Activated CD8-positive, alpha-beta memory T cell treated with anti-CD3 and anti-CD28 coated beads, Interleukin-2, amount 50 U/mL, for 24 hours (primary cell): Measurements from ENCODE around the gene ARIH1.

Experiments used
- DNase-seq: peaks from one replicate; pipeline ENCODE4 v3.0.0-alpha.2; 2020; ENCODE audit errors: extremely low read depth

Gene ARIH1

DNA sequence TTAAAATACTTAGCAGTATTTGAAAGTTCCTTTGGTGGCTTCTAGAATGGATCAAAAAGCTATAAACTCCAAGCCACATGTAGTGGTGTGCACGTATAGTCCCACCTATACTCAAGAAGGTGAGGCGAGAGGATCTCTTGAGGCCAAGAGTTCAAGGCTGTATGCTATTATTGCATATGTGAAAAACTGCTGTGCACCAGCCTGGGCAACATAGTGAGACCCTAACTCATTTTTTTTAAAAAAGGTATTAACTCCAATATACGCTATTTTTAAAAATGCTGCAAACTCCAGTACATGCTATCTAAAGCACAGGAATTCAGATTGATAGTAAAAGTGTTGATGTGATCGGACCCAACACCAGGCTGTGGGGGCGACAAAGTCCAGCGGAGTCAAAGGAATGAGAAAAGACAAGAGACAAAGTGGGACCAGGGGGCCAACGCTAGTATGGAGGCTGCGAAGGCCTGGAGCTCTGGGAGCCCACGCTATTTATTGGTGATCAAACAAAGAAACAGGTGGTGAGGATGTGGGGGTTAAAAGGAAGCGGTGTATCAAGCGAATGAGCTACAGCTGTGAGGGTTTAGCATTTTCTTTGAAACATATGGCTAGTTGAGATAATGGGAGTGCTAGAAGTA, 66.6 kb downstream of the ARIH1 start:
- no peak for DNase-seq

DNA sequence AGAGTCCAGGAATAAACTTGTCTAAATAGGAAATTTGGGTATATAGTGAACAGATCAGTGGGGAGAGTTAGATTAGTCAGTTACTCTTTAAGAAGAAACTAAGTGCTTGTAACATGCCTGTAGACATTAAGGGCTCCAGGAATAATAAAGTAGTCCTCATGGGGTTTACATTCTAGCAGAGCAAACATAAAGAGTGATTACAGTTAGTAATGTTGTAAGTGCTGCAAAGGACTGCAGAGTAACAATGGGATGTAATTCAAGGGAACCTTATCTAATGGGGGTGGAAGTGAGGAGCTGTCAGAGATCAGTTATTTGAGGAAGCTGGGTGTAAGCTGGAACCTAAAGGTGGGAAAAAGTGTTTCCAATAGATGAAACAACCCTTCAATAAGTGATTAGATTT, 67.5 kb downstream of the ARIH1 start:
- no peak for DNase-seq

DNA sequence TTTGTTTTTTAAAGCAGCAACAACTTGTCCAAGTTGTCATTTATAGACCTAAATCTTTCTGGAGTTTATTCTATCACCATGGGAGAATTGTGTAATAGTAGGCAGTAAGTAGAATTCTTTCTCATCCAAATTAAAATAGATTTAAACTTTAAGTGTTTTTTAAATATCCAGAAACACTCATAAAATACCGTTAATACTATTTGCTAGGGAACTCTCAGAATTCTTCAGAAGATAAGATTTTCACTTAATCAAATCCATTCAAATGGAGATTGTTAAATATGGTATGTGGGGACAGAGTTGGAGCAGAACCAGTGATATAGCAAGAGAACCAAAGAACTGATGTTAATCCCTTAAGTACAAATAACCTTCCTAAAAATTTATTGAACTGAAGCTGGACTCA, 71.0 kb downstream of the ARIH1 start:
- no peak for DNase-seq

DNA sequence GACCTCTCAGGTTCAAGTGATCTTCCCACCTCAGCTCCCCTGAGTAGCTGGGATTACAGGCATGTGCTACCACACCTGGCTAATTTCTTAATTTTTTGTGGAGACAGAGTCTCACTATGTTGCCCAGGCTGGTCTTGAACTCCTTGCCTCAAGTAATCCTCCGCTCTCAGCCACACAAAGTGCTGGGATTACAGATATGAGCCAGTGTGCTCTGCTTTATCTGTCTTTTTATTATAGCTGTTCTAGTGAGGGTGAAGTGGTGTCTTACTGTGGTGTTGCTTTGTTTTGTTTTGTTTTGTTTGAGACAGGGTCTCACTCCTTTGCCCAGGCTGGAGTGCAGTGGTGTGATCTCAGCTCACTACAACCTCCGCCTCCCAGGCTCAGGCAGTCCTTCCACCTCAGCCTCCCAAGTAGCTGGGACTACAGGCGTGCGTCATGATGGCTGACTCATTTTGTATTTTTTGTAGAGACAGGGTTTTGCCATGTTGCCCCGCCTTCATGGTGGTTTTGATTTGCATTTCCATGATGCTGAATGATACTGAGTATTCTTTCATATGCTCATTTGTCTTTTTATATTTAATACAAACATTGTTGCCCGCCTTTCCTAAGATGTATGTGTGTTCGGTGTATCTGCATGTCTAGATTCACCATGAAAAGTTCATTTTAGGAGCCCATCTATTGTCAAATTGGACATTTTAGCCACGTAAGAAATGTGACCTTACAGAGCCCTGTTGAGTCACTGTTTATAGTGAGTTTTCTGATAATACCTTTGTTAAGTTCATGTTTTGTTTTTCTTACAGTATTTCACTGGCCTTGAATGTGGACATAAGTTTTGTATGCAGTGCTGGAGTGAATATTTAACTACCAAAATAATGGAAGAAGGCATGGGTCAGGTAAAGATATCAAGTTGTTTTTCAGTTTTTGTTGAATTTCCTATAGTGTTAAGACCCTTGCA, 80.6 kb downstream of the ARIH1 start:
- no peak for DNase-seq

DNA sequence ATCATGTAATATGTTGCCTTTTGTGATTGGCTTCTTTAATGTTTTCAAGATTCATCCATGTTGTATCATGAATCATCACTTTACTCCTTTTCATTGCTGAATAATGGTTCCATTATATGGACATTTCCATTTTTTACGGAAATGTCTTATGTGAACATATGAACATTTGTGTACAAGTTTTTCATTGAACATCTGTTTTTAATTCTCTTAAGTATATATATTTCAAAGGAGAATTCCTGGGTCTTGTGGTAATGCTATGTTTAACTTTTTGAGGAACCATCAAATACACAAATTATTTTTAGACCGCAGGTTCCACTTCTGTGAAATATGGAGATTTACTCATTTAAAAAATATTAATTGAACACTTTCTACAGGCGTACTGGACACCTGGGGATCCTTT, 85.7 kb downstream of the ARIH1 start:
- no peak for DNase-seq

DNA sequence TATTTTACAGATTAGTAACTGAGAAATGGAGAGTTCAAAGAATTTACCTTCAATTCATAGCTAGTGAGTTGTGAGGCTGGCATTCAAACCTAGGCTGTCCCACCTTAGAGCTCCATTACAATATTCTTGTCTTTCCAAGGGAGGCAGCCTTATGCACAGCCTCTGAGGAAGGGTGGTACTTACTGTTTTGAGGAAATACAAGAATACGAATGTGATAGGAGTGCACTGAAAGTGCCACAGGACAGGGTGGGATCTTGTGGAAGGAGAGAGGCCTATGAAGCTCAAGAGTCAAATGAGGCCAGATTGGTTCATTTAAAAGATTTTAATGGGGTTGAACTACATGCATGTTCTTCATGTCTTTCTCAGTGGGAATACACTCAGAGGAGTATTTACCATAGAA, 86.3 kb downstream of the ARIH1 start:
- no peak for DNase-seq

DNA sequence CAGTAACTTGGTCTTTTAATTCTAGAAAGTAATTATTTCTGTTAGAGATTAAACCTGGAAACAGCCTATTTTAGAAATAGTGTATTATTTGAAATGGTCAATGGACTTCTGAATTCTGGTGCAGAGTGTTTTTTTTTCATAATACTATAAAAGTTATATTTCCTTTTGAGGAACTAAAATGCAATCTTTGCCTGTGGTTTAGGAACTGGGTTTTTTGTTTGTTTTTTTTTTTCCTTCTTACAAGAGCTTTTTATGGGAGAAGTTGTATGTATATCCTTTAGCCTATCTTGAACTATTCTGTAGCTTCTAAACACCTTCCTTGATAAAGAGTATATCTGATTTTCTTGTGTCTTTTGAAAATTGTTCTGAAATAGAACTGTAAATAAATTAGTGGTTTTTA, 88.3 kb downstream of the ARIH1 start:
- DNase-seq: no peak

DNA sequence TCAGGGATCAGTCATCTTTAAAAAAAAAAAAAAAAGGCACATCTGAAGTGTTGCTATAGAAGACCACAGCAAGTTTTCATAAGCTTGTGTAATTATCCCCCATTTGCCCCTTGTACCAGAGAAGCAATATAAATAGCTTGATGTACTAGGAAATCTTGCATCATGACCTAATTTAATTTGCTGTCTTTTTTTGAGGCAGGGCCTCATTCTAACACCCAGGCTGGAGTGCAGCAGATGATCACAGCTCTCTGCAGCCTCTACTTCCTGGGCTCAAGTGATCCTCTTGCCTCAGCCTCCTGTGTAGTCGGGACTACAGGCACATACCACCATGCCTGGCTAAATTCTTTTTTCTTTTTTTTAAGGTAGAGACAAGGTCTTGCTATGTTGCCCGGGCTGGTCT, 88.7 kb downstream of the ARIH1 start:
- DNase-seq: no peak

DNA sequence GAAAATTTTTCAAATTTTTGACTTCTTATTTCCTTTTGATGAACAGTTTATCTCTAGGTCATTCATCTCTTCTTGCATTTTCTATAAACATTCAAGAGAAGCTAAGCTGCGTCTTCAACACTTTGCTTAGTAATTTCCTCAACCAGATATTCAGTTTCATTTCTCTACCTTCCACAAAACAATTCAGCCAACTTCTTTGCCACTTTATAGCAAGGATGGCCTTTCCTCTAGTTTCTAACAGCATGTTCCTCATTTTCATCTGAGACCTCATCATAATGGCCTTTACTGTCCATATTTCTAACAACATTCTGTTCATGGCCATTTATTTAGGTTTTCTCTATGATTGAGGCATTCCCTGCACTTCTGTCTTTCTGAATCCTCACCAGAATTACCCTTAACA, 90.0 kb downstream of the ARIH1 start:
- no peak for DNase-seq

DNA sequence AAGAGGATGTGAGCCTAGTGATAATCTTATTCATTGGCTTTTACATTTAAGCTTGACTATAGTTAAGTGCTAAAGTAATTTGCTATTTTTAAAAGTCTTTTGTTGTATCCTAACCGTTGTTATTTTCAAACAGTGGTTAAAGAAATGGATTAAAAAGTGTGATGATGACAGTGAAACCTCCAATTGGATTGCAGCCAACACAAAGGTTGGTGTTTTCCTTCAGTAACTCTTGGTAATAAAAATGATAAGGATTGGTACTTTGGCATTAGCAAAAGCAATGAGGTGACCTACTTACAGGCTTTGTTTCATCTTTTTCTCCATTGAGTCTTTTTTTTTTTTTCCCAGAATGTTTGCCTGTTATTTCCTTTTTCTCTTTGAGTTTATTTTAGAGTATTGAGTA, 92.8 kb downstream of the ARIH1 start:
- DNase-seq: no peak

DNA sequence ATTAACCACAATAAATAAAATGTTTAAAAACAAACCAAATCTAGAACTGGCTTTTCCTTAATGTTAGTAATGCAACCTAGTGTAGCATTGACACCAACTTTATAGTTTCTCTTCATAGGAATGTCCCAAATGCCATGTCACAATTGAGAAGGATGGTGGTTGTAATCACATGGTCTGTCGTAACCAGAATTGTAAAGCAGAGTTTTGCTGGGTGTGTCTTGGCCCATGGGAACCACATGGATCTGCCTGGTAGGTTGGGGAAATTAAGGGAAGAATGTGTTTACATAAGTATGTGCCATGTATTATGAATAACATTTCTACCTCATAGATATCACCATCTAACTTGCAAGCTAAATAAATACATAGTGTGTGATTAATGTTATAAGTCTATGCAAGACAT, 95.9 kb downstream of the ARIH1 start:
- DNase-seq: no peak

DNA sequence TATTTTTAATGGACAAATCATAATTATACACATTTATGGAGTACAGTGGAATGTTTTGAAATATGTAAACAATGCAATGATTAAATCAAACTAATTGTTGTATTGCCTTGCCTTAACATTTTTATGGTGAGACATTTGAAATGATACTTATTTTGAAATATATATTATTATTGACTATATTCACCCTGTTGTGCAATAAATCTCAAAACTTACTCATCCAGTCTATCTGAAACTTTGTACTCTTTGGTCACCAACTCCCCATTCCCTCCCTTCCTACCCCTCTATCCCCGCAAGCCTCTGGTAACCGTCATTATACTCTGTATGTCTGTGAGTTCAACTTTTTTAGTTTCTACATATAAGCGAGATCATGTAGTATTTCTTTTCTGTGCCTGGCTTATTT, 105.7 kb downstream of the ARIH1 start:
- no peak for DNase-seq

DNA sequence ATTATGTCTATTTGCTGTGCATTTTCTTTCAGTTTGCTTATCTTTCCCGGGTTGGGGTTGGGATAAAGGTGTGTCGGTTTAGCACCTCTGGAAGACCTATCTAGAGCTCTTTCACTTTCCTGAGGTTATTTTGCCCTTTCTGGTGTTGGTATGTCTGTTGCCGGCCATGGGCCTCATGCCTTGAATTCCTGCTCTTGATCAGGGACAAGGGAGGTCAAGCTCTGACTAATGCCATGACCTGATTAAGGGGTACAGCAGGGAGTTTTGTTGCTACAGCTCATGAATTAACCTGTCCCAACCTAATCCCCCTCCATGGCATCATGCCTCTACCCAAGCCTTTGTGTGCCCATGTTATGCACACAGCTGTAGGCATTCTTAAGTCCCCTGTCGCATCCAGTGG, 109.9 kb downstream of the ARIH1 start:
- DNase-seq: no peak

DNA sequence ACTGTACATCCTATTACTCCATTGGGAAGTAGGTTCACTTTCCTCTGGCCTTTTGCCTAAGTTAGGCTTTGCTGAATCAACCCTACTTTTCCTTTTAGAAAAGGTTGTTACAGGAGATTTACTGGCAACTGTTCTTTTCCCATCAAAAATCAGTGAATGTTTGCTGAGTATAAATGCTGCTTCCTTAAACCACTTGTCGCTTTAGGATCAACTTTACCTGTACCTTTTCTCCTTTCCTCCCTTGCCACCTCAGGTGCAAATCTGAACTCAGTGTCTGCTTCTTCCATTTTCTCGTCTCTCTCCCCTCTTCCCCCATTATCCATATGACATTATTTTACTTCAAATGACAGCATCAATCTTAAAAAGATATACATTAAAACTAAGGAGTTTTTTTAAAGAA, 110.9 kb downstream of the ARIH1 start:
- DNase-seq: no peak

DNA sequence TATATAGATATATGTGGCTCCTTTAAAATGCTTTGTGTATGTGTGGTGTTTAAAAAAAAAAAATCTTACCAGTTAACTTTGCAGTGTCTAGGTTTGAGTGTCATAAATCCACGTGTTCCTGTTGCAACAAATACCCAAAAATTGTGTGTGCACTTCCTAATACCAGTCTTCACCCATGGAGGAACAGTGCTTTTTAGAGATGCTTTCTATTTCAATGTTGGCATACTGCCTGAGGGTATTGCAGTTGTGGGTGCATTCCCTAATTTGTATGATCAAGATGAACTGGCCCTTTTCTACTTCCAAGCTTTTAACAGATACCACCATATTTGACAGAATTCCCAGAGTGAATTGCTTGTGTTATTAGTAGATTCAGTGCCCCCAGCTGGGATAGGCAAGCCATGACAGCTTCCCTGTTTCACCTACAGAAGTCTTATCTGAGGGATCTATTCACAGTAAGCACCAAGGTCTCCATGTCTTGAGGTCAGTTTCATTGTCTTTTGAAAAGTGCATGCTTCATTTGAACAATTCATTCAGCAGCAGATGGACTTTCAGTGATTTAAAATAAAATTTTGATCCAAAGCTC, 111.4 kb downstream of the ARIH1 start:
- no peak for DNase-seq

DNA sequence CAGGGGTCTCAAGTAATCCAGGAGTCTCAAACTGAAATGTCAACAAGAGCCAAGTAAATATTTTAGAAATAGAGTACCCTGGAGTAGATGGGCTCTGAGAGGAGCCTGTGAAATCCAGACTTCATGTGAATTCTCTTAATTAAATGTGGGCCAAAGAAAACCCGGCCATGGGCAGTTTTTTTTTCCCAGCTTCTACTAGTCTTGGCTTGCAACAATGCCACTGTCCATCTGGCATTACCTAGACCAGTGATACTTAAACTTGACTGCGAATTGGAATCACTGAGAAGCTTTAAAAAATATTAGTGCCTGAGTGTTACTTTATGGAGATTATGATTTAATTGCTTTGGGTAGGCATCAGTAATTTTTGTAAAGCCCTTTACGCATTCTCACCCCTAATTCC, 114.0 kb downstream of the ARIH1 start:
- no peak for DNase-seq

DNA sequence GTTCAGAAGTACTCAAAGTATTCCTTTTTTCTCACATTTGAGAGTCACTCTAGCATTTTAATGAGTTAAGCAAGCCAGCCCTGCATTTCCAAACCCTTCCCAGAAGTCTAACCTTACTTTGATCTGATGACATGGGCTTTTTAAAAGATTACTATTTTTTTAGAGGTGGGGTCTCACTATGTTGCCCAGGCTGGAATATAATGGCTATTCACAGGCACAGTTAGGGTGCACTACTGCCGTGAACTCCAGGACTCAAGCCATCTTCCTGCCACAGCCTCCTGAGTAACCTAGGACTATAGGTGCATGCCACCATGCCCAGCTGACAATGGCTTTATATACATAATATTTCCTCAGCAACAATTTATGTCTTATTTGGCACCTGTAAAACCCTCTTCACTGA, 116.3 kb downstream of the ARIH1 start:
- no peak for DNase-seq

DNA sequence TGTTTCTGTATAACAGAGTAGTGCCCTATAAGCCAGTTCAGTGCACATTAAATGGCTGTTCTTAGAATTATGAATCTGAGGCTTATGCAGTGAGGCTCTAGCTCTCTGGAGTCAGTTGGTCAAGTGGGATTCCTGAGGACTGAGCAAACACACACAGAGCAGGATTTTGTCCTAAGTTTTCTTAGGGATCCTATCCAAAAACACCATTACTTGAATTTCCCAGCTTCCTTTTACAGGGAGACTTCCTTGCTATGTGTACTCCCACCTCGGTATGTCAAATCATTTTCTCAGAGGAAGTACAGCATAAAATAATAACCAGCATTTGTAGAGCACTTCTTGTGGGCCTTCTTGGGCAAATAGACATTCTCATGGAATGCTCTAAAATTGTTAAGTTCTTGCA, 117.2 kb downstream of the ARIH1 start:
- DNase-seq: no peak

DNA sequence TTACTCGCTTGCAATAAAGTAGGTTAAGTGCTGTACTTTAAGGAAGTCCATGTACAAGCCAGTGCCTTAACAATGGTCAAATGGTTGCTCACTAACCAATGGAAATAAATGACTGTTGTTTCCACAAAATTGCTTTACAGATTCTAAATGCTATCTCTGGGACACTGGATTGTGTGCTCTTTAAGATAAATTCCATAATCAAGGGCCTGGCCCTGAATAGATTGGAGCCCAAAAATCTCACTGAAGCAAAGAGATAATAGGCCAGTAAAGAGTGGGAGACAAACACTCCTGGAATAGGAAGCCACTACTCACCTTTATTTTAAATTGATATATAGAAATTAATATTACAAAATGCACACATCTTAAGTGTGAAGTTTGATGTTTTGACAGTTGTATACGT, 118.0 kb downstream of the ARIH1 start:
- DNase-seq: no peak

DNA sequence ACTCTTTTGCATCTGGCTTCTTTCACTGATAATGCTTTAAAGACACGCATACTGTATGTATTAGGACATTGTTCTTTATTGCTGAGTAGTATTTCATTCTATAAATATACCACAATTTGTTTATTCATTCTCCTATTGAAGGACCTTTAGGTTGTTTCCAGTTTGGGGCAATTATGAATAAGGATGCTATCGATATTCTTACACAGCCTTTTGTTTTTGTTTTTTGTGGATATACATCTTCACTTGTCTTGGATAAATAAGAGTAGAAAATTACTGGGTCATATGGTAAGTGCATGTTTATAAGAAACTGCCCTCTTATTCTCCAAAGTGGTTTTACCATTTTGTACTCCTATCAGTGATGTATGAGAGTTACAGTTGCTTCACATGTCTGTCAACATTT, 118.5 kb downstream of the ARIH1 start:
- DNase-seq: no peak

DNA sequence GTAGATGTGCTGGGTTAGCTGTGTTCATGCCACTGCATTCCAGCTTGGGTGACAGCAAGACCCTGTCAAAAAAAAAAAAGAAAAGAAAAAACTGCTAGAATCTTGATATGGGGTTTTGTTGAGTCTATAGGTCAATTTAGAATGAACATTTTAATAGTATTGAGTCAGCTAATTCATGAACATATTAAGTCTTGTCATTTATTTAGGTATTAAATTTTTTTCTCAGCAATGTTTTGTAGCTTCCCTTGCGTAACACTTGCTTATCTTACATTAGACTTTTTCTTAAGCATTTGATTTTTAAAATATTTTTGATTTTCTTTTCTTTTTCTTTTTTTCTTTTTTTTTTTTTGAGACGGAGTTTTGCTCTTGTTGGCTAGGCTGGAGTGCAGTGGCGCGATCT, 119.7 kb downstream of the ARIH1 start:
- DNase-seq: no peak

DNA sequence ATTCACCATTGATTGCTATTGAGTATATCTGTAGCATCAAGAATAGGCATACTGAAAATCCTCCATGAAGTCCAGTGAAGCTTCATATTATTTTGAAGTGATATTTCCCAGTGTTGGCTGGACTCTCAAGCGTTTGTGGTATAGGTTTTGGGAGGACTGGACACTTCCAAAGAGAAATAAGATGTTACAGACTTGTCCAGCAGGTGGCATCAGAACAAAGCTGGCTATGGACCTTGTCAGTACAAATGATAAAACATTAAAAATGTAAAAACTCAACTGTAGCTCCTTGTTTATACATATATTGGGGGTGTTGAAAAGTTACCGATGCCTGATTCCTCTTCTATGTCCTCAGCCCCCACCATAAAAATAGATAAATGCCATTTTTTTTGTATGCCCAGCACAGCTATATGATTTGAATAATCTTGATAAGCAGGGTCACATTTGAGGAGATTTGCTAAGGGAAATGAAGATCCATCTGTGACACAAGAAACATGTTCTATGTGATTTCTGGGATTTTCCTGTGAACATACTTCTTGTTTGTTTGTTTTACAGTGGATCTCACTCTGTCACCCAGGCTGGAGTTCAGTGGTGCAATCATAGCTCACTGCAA, 125.8 kb downstream of the ARIH1 start:
- no peak for DNase-seq

DNA sequence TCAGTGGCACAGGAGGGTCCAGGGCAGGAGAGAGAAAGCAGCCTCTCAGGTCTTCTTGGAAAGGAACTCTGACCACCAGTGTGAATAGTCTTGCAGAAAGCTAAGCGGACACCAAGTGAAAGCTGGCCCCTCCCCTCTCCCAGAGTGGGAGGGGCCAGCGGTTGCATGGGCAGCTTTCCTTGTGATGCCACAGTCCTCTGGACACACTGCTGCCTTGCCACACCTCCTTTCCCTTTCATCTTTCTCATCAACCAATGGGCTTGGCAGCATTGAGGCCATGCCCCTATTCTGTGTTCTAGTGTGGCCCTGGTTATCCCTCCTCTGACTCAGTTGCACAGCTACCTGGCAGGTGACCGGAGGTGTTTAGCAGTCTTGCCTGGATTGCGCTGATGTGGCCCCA, 130.7 kb downstream of the ARIH1 start:
- DNase-seq: no peak
